NCI-H146 treated with DMSO at 0.1 percent for 48 hours (cell line): ENCODE data around the gene ASPHD1.
"Not testable (repeated sequence)": the region's sequence is repeated elsewhere in the genome, so short reads cannot be mapped to it uniquely, and the experiment has no call there.

Source experiments
- DNase-seq: peaks from one replicate; lab custom pipeline; 2025; ENCODE audit not compliant: unreplicated experiment; lab: John Stamatoyannopoulos, UW

Gene ASPHD1, protein sequence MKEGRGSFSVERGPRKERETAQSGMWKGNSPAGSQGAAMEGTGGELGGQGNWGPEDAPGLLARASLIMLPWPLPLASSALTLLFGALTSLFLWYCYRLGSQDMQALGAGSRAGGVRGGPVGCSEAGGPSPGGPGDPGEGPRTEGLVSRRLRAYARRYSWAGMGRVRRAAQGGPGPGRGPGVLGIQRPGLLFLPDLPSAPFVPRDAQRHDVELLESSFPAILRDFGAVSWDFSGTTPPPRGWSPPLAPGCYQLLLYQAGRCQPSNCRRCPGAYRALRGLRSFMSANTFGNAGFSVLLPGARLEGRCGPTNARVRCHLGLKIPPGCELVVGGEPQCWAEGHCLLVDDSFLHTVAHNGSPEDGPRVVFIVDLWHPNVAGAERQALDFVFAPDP

GRCh38 chr16:29900102-29900887 lies at the start of gene ASPHD1:
ASPHD1 (plus strand) TSS chr16:29900488; CDS start chr16:29900972, 484 bp downstream.
- DNase-seq = peak; percentile 71

DNA sequence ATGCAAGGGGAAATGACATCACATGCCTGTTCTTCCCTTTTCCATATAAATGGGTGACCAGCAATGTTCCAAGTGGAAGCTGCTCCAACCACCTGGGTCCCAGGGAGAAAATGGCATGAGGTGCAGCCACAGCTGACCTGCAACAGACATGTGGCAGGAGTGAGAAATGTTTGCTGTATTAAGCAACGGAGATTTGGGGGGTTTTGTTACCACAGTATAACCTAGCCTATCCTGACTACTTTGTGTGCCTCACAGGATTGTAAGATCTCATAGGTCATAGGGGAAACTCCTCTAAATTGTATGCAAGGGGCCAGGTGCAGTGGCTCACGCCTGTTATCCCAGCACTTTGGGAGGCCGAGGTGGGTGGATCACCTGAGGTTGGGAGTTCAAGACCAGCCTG lies 49.3 kb upstream of the ASPHD1 start:
- DNase-seq = no peak

- DNase-seq = no peak
Measured at GRCh38 chr16:29852654-29853053, 47.6 kb upstream of the ASPHD1 start.

GRCh38 chr16:29854520-29855100 lies 45.7 kb upstream of the ASPHD1 start:
- no peak for DNase-seq

DNA sequence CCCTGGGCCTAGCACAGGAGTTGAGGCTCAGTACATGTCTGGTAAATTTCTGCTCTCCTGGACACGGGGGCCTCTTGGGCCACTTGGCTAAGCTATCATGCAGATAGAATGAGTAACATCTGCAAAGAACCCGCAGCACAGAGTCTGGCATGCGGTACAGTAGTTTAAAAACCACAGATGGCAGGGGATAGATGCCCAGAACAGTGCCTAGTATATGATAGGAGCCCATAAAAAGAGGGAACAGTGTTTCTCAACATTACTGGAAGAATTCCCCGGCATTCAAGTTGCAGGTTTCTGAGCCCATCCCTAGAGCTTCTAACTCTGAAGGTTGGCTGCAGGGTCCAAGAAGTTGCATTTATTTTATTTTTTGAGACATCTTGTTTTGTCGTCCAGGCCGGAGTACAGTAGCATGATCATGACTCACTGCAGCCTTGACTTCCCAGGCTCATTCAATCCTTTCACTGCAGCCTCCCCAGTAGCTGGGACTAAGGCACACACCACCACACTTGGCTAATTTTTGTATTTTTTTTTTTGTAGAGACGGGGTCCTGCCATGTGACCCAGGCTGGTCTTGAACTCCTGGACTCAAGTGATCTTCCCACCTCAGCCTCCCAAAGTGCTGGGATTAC lies 43.0 kb upstream of the ASPHD1 start:
- DNase-seq = no peak

DNA sequence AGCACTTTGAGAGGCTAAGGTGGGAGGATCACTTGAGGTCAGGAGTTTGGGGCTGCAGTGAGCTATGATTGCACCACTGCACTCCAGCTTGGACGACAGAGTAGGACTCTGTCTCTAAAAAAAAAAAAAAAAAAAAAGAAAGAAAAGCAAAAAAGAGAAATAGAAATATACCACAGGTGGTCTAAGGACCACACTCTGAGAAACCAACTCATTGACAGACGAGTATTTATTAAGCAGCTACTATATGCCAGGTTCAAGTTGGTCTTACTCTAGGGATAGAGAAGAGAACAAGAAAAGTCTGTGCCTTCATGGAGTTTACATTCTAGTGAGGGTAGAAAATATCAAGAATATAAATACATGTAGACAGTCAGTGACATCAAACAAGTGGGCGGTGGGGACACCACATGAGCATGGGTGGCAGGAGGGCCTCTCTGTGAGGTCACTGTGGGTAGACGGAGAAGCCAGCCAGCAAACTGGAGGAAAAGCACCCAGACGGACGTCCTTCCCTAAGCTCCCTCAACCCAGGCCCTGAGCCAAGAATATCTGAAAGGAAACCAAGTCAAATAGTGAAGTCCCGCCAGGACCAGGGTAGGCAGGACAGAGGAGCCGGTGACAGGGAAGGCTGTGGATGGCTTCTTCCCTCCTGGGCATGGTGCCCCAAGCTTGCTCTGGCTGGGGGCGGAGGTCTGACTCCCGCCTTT lies 42.0 kb upstream of the ASPHD1 start:
- DNase-seq = no peak

GRCh38 chr16:29858974-29859373 lies 41.3 kb upstream of the ASPHD1 start:
- no peak for DNase-seq

GRCh38 chr16:29860218-29860617 lies 40.1 kb upstream of the ASPHD1 start:
- DNase-seq = no peak

- DNase-seq = peak; percentile 28
Measured at GRCh38 chr16:29862383-29862883, 37.9 kb upstream of the ASPHD1 start.

DNA sequence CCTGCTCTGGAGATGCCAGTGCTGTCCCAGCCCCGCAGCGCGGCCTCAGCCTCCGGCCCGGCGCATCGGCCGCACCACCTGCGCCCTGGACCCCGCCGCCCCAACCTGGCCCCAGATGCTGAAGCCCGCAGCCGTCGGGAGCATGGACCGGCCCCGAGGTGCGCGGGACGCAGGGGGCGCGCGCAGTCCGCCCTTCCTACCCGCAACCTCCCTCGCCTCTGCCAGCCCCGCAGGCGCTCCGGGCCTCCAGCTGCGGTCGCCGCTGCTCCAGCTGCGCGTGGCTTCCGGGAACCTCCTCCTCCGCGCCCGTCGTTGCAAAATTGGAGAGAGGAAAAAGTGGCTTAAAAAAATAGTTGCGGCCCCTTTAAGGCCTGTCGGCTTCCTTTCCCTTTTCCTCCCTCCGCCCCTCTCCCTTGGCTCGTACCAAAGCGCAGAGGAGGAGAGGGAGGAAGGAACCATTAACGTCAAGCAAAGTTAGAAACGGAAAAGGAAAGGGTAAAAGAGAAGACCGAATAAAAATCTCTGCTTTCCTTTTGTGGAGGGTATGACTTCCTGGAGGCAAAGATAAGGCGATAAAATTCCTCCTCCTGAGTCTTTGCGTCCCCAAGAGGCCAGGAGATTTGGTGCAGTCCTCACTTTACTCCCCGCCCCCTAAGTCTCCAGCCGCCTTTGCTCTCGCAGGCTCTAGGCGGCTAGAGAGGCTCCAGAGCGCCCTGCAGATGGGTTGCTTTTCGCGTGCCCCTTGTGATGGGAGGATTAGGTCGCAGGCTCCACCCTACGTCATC lies 37.2 kb upstream of the ASPHD1 start, which contains the start of gene CDIPT:
TSS of gene CDIPT (minus strand) at position 343 of the 785 bp plus-strand sequence. CDS start 369 bp downstream, outside the sequence.
- DNase-seq = peak; percentile 95

GRCh38 chr16:29863669-29863984 lies 36.7 kb upstream of the ASPHD1 start:
- DNase-seq = no peak

GRCh38 chr16:29864205-29864604 lies 36.1 kb upstream of the ASPHD1 start:
- no peak for DNase-seq

DNA sequence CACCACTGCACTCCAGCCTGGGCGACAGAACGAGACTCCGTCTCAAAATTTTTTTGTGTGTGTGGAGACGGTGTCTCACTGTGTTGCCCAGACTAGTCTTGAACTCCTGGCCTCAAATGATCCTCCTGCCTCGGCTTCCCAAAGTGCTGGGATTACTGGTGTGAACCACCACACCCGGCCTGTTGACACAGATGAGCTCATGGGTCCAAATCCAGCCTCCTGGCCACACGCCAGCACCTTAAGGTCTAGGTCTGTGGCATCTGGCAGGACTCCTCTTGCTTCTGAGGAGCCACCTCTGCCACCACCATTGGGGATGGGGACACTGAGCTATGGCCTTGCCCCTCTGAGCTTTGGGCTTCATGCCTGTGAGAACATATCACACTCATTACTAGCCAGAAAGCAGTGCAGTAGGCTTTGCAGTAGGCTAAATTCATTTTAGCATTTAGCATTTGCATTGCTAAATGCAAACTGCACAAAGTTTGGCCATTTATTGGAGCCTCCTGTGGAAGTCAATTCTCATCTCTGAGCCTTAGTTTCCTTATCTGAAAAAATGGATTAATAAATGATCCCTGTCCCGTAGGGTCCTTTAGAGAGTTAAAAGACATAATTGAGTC lies 31.8 kb upstream of the ASPHD1 start:
- no peak for DNase-seq

DNA sequence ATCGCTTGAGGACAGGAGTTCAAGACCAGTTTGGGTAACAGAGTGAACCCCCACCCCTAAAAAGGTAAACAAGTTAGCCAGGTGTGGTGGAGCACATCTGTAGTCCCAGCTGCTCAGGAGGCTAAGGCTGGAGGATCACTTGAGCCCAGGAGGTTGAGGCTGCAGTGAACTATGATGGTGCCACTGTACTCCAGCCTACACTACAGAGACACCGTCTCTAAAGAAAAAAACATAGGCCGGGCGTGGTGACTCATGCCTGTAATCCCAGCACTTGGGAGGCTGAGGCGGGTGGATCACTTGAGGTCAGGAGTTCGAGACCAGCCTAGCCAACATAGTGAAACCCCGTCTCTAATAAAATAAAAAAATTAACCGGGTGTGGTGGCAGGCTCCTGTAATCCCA lies 31.2 kb upstream of the ASPHD1 start:
- not testable (repeated sequence) for DNase-seq

DNA sequence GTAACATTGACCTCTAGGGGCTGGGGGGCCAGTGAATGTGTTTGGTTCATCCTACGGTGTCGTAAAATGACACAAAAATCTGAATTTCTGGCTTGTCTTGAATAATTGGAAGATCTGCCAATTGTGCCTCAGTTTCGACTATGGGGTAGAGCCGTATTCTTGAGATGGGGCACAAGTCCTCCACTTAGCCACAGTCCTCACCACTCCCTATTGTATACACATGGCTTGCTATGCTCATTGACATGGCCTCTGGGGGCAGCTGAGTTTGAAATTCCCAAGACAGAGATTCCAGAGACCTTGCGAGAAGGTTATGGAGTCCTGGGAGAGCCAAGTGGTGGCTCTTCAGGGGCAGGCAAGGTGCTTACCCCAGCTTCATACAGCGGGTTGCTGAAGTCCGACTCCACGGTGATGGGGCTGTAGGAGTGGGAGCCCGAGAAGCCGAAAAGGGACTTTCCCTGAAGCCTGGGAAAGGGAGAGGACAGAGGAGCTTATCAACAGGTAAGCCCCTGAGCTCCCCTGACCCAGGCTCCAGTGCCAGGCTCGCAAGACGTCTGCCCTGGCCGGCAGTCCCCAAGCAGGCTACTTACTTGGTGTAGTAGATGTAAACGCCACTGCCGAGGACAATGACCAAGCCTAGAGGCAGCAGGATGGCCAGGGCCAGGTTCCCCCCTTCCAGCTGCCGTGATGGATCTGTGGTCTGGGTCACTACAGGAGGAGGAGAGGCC lies 28.3 kb upstream of the ASPHD1 start:
- no peak for DNase-seq

- no peak for DNase-seq
Measured at GRCh38 chr16:29873319-29873718, 27.0 kb upstream of the ASPHD1 start.

DNA sequence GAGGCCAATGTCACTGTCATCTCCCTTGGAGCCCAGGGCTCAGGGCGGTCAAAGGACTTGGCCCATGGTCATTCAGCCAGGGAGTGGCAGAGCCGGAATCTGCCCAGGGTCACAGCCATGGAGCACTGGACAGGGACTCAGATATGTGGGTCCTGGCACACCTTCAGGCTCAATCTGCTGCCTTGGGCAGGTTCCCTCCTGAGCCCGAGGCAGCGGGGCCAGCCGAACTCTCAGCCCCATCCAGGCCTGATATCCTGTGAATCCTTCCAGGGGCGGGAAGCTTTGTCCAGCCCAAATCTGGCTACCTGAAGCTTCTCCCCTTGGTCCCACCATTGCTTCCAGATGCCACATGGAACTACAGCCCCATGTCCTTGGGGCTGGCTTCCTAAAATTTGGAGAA lies 25.1 kb upstream of the ASPHD1 start:
- no peak for DNase-seq

DNA sequence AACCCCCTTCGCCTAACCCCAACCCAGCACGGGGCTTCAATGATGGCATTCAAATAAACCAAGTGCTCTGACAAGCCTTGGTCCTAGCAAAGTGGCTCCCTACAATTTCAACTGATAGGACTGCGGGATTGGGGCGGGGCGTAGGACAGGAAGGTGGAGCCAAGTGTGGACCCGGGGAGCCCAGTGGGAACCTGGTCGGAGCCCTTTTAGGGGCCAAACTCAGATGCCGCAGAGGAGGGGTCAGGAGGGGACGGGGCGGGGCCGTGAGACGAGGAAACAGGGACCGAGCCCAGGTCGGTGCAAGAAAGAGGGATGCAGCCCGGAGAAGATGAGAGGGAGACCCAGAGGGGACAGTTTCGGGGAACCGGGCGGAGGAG lies 24.1 kb upstream of the ASPHD1 start:
- no peak for DNase-seq
